CD4-positive, alpha-beta T cell treated with Interleukin-1 beta for 1 hour (primary cell): ENCODE data around the gene ZNF784.

ENCODE experiments used
- DNase-seq, 2 donors: peaks; one replicate each; pipeline ENCODE4 v3.0.0-alpha.2; 2020 to 2022

The ZNF784 gene

GRCh38 chr19:55642153-55643002, 18.0 kb upstream of the ZNF784 start:
- no peak for DNase-seq

GRCh38 chr19:55641426-55642152, 17.2 kb upstream of the ZNF784 start:
- DNase-seq, result peak in 1 of 2 donors; percentile 42

GRCh38 chr19:55640577-55641425, 16.4 kb upstream of the ZNF784 start, which contains the start of gene ZNF580:
TSS of gene ZNF580 (plus strand) at chr19:55641002. CDS start at chr19:55642509, 1,507 bp downstream.
- peak; percentile 57 to 68 for DNase-seq

GRCh38 chr19:55640043-55640576, 15.7 kb upstream of the ZNF784 start:
- peak; percentile 80 to 85 for DNase-seq

GRCh38 chr19:55638864-55639359, 14.5 kb upstream of the ZNF784 start:
- DNase-seq, result peak; percentile 67 to 70

GRCh38 chr19:55637534-55637933, 13.2 kb upstream of the ZNF784 start:
- DNase-seq, result no peak

GRCh38 chr19:55636723-55637122, 12.4 kb upstream of the ZNF784 start:
- no peak for DNase-seq

- DNase-seq, result no peak
Observed at GRCh38 chr19:55635856-55636440, 11.6 kb upstream of the ZNF784 start.

- DNase-seq, result peak; percentile 20 to 31
Observed at GRCh38 chr19:55635334-55635717, 11.0 kb upstream of the ZNF784 start.

GRCh38 chr19:55633861-55634260, 9.5 kb upstream of the ZNF784 start:
- no peak for DNase-seq

GRCh38 chr19:55632463-55632834, 8.1 kb upstream of the ZNF784 start:
- DNase-seq, result peak; percentile 87 to 93

GRCh38 chr19:55626350-55626749, 2.0 kb upstream of the ZNF784 start:
- peak; percentile 68 to 82 for DNase-seq

GRCh38 chr19:55625004-55625326, 599 bp upstream of the ZNF784 start:
- DNase-seq, result no peak

GRCh38 chr19:55623561-55623960, 805 bp downstream of the ZNF784 start:
- DNase-seq, result no peak

GRCh38 chr19:55623130-55623529, 1.2 kb downstream of the ZNF784 start:
- DNase-seq, result no peak

- DNase-seq, result no peak
Observed at GRCh38 chr19:55622242-55622969, 2.0 kb downstream of the ZNF784 start.

- DNase-seq, result no peak
Observed at GRCh38 chr19:55621673-55622231, 2.6 kb downstream of the ZNF784 start.

- DNase-seq, result no peak
Observed at GRCh38 chr19:55621205-55621672, 3.1 kb downstream of the ZNF784 start.

- peak in 1 of 2 donors; percentile 65 for DNase-seq
Observed at GRCh38 chr19:55620410-55621204, 3.8 kb downstream of the ZNF784 start.

GRCh38 chr19:55619286-55619685, 5.1 kb downstream of the ZNF784 start:
- no peak for DNase-seq
